ENCODE measurements around the gene DLST.

The DLST gene

DNA sequence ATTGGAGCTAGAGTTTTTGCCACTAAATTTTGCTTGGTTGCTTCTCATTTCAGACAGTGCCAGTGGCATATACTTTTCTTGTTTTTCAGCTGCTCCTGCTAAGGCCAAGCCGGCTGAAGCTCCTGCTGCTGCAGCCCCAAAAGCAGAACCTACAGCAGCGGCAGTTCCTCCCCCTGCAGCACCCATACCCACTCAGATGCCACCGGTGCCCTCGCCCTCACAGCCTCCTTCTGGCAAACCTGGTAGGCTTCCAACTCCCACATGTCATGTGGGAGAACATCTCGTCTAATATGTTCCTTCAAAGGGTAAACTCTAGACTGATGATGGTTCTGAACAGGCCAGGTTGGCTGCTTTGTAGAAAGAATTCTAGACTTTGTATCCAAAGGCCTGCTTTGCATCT, 11.0 kb downstream of the DLST start:
- TF ChIP-seq, protein P1, sequence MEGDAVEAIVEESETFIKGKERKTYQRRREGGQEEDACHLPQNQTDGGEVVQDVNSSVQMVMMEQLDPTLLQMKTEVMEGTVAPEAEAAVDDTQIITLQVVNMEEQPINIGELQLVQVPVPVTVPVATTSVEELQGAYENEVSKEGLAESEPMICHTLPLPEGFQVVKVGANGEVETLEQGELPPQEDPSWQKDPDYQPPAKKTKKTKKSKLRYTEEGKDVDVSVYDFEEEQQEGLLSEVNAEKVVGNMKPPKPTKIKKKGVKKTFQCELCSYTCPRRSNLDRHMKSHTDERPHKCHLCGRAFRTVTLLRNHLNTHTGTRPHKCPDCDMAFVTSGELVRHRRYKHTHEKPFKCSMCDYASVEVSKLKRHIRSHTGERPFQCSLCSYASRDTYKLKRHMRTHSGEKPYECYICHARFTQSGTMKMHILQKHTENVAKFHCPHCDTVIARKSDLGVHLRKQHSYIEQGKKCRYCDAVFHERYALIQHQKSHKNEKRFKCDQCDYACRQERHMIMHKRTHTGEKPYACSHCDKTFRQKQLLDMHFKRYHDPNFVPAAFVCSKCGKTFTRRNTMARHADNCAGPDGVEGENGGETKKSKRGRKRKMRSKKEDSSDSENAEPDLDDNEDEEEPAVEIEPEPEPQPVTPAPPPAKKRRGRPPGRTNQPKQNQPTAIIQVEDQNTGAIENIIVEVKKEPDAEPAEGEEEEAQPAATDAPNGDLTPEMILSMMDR (IDR thresholded peaks at IDR 0.05; ENCODE audit: low read length, missing control alignments): no peak
- no peak overlapping the region for H3K4me3 ChIP-seq (replicated peaks; ENCODE audit: low read depth, low read length)
- no peak for DNase-seq (ENCODE audit: low read depth)

- TF ChIP-seq, protein P1 (IDR thresholded peaks at IDR 0.05; ENCODE audit: low read length, missing control alignments): no peak
- DNase-seq (ENCODE audit: low read depth): no peak
- no peak overlapping the region for H3K4me3 ChIP-seq (replicated peaks; ENCODE audit: low read depth, low read length)
These were observed 11.9 kb downstream of the DLST start for GRCh38 chr14:74893614-74894091.

- no peak overlapping the region for H3K4me3 ChIP-seq (replicated peaks; ENCODE audit: low read depth, low read length)
- TF ChIP-seq, protein P1 (IDR thresholded peaks at IDR 0.05; ENCODE audit: low read length, missing control alignments): no peak
- no peak for DNase-seq (ENCODE audit: low read depth)
These were observed 14.7 kb downstream of the DLST start for GRCh38 chr14:74896400-74896799.

- DNase-seq (ENCODE audit: low read depth): no peak
- TF ChIP-seq, protein P1 (IDR thresholded peaks at IDR 0.05; ENCODE audit: low read length, missing control alignments): no peak
- H3K4me3 ChIP-seq (replicated peaks; ENCODE audit: low read depth, low read length): no peak overlapping the region
These were observed 15.9 kb downstream of the DLST start for GRCh38 chr14:74897642-74898041.

DNA sequence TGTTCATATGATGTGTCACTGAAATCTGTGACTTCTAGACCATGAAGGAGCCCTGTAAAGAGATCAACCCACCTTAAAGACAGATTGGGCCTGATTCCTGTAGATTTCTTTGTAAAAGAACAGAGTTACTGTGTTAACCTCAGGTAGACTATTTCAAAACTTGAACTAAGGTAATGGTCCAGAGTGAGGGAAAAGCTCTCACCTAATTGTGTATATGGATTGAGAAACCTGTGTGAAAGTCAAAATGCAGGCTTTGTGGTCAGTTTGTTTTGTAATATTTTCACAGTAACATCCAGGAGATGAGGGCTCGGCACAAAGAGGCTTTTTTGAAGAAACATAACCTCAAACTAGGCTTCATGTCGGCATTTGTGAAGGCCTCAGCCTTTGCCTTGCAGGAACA, 16.4 kb downstream of the DLST start:
- DNase-seq (ENCODE audit: low read depth): no peak
- H3K4me3 ChIP-seq (replicated peaks; ENCODE audit: low read depth, low read length): no peak overlapping the region
- TF ChIP-seq, protein P1 (IDR thresholded peaks at IDR 0.05; ENCODE audit: low read length, missing control alignments): no peak

DNA sequence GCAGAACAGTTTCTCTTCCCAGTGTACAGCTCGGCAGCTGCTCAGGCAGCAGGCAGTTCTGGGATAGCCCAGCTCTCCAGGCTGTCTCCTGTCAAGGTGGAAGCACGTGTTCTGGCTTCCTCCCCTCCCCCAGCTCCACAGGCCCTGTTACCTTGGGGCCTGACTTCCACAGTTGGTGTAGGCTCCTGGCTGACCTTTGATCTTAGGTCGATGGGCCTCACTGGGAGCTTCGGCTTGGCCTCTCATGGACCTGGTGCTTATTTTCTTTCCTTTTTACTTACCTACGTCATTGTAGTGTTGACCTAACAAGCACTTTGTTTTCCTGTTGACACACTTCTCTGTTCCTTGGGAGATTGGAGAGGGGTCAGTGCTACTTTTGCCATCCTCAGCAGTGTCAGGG, 17.0 kb downstream of the DLST start:
- DNase-seq (ENCODE audit: low read depth): no peak
- no peak overlapping the region for H3K4me3 ChIP-seq (replicated peaks; ENCODE audit: low read depth, low read length)
- TF ChIP-seq, protein P1 (IDR thresholded peaks at IDR 0.05; ENCODE audit: low read length, missing control alignments): no peak

DNA sequence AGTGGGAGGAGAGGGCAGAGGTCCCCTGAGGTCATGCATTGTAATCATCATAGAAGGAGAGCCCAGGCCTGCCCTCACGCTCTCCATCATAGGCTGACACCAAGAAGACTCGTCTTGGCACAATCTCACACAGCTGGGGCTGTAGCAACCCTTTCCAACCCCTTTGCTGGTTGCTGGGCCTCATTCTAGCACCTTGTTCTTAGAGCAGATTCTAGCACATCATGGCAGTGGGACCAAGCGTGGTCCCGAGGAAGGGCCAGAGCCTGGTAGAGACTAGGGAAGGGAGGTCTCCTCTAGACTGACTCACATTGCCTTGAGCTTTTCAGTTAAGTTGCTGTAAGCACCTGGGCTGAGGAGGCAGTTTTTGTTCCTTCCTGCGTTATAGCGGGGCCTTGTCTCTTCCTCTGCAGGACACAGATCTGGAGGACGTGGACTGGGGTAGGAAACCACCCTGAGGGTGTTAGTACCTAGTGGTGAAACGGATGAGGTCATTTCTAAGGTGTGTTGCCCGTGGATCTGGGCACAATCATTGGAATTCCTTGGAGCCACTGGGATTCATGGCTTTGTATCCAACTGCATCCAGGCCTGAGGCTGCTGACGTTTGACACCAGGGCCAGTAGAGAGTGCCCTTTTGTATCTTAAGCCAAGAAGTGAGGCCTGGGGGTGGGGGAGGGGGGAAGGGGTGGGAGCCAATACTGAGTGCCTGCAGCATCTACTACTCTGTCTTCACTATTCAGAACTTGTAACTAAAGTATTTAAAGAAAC, 21.4 kb downstream of the DLST start:
- DNase-seq (ENCODE audit: low read depth): no peak
- no peak overlapping the region for H3K4me3 ChIP-seq (replicated peaks; ENCODE audit: low read depth, low read length)
- TF ChIP-seq, protein P1 (IDR thresholded peaks at IDR 0.05; ENCODE audit: low read length, missing control alignments): no peak

All from fibroblast of pulmonary artery (primary cell).